GM18505 (cell line): ENCODE results near the gene CCL27.

ENCODE experiments used
- ATAC-seq: cut with Tn5 transposase; IDR thresholded peaks from one replicate; pipeline ENCODE4 v1.9.1; 2021; ENCODE audit not compliant: unreplicated experiment
- POLR2A ChIP-seq: IDR thresholded peaks from 4 replicates; pipeline ENCODE4 v1.6.1; 2011; ENCODE audit warnings: borderline replicate concordance; ENCODE audit not compliant: insufficient read depth, insufficient read length; ENCODE audit errors: extremely low read depth

The CCL27 gene

GRCh38 chr9:34665381-34666250 lies 3.2 kb upstream of the CCL27 start:
- ATAC-seq, result peak; percentile 60
- TF ChIP-seq POLR2A, result peak; percentile 45

DNA sequence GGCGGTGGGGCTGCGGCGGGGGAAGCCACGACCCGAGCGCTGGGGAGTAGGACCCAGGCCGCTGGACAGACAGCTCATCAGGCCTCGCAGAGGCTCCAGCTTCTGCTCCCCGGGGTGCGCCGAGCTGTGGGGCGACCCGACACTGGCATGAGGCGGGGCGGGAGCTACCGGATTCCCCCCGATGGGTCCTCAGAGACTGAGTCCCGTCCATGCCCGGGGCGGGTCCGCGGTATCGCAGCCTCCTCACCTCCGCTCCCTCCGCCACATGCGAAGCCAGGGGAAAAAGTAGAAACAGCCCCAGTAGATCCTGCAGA lies 2.6 kb upstream of the CCL27 start:
- TF ChIP-seq POLR2A, result peak; percentile 10
- ATAC-seq, result no peak

DNA sequence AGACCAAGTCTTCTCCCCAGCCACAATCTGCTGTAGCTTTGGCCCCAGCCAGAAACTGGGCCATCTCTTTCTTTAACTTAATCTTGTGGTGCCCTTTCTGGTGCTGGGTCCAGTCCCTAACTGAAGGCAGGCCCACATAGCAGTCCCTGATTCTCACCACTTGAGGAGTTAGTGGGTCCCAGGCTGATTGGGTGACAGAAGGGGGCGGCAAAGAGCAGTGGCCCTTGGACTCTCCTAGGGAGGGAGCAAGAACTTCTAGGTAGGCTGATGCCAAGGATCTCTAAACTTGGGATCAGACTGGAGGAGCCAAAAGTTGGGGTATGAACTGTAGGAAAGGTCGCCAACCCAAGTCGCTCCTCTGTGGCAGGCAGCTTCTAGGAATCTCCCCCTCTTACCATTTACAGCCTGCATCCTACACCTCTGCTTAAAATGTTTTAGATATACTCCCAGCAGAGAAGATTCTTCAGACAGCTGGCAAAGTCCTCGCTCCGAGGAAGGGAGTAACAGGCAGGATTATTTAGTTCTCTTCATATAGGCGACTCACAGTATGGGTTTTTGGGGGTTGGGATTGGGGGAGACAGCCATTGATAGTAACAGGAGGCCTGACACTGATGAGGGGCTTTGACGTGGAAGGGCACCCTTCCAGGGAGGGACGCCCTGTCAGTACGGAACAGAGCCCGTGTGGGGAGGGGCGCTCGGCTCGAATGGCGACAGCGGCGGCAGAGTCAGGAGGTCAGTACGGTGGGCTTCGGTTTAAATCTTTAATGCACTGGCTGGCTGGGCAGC lies 2.0 kb upstream of the CCL27 start:
- TF ChIP-seq POLR2A, result no peak
- ATAC-seq, result peak; percentile 52

- no peak for ATAC-seq
- TF ChIP-seq POLR2A, result no peak
Observed at GRCh38 chr9:34663303-34663605, 797 bp upstream of the CCL27 start.

- no peak for ATAC-seq
- no peak for TF ChIP-seq POLR2A
Observed at GRCh38 chr9:34659592-34660253, 2.7 kb downstream of the CCL27 start.

- TF ChIP-seq POLR2A, result no peak
- no peak for ATAC-seq
Observed at GRCh38 chr9:34658461-34658860, 4.0 kb downstream of the CCL27 start.

GRCh38 chr9:34656992-34657391 lies 5.5 kb downstream of the CCL27 start:
- no peak for ATAC-seq
- TF ChIP-seq POLR2A, result no peak

DNA sequence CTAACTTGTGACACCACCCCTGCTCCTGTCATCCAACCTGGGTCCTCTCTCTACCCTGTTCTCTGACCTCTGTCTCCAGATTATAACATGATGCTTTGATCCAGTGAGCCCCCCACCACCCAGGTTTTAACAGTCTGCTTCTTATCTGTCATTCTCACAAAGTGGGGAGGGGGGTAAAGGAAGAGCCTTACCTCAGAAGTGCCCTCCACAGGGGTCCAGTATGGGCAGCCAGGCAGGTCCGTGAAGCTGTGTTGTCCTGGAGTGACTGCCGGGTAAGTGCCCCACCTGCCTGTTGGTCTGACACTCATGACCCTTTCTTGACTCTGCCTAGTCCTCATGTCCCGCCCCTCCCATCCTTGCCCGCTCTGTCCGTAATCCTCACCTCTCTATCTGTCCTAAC lies 7.1 kb downstream of the CCL27 start:
- TF ChIP-seq POLR2A, result no peak
- ATAC-seq, result no peak

- no peak for ATAC-seq
Observed at GRCh38 chr9:34654323-34655051, 8.0 kb downstream of the CCL27 start.

DNA sequence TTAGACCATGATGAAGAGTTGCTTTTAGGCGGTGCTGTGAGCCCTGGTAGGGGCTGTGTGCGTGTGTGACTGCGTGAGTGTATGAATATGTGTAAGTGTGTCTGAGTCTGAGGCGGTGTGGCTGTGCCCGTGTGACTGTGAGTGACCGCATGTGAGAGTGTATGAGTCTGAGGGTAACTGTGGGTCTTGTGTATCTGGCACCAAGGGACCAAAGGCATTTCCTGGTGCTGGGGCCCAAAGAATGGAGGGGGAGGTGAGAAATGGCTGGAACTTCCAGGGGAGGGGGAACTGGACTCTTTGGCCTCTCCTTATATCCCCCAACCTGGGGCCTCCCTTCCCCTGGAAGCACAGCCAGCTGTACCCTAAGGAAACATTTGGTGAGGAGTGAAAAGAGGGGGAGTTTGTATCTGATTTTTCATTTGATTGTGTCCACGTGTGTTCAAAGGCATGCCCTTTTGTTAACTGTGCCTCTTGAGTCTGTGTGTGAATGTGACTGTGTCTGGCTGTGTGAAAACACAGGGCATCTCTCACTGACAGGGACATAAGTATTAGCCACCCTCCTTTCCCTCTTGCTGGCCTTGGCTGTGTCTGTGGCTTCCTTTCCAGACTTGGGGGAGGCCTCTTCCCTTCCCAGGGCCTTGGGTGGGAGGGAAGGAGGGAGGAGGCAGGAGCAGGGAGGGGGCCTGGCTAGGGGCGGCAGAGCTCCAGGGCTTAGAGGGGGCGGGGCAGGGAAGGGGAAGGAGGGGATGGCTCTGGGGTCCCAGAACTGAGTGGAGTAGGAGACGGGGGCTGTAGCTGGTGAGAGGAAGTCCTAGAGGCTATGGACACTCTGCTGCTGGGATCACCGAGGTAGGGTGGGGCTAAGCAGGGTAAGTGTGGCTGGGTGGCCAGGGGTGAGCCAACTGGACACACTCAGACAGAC lies 9.0 kb downstream of the CCL27 start:
- TF ChIP-seq POLR2A, result no peak
- no peak for ATAC-seq

More at GRCh38 chr9:34654323-34655051, 8.0 kb downstream of the CCL27 start:
- TF ChIP-seq POLR2A, result no peak

- TF ChIP-seq POLR2A, result no peak
Observed at GRCh38 chr9:34652602-34653000, 9.9 kb downstream of the CCL27 start.

More at GRCh38 chr9:34652602-34653000, 9.9 kb downstream of the CCL27 start:
- no peak for ATAC-seq
